Measurements from ENCODE around the gene ANKRD9.

The ANKRD9 gene

GRCh38 chr14:102503641-102504327 lies 5.8 kb downstream of the ANKRD9 start:
- no peak overlapping the region for H3K27ac ChIP-seq (ENCODE audit: low read length)

GRCh38 chr14:102502571-102502970 lies 7.0 kb downstream of the ANKRD9 start:
- ATAC-seq (ENCODE audit: insufficient read depth, low read depth) (no peak), DNase-seq (no peak)
- Histone ChIP-seq H3K36me3 (ENCODE audit: insufficient read depth, low read length) (peaks cover 12% of the 10 kb centered on the region), H3K79me2 (ENCODE audit: insufficient read depth, low read length) (no peaks in the 10 kb centered on the region), H3K4me1 (ENCODE audit: insufficient read depth, low read length) (no peaks in the 10 kb centered on the region), H3K9ac (ENCODE audit: low read depth, low read length) (no peak overlapping the region), H2AFZ (ENCODE audit: low read depth, low read length) (no peak overlapping the region), H3K9me3 (ENCODE audit: insufficient read depth, low read length, severe bottlenecking) (no peaks in the 10 kb centered on the region), H3K27ac (ENCODE audit: low read length) (no peak overlapping the region), H3K4me2 (ENCODE audit: insufficient read depth, low read length) (no peak overlapping the region), H4K20me1 (ENCODE audit: insufficient read depth, low read length) (no peaks in the 10 kb centered on the region; the same call in 1 of the 2 replicates), H3K4me3 (ENCODE audit: low read depth in 1 of 2, low read length in 2 of 2) (no peak overlapping the region), H3K27me3 (ENCODE audit: insufficient read depth, low read length, poor library complexity) (no peaks in the 10 kb centered on the region)
- TF ChIP-seq EZH2 (IDR thresholded peaks at IDR 0.05; ENCODE audit: borderline replicate concordance, low read depth, low read length, severe bottlenecking): no peak
- no peak for TF ChIP-seq CTCF (IDR thresholded peaks at IDR 0.05; ENCODE audit: borderline replicate concordance, extremely low read depth, low read length, poor library complexity, severe bottlenecking)

More at GRCh38 chr14:102503641-102504327, 5.8 kb downstream of the ANKRD9 start:
- Histone ChIP-seq H3K9ac (ENCODE audit: low read depth, low read length) (no peak overlapping the region), H3K79me2 (ENCODE audit: insufficient read depth, low read length) (no peaks in the 10 kb centered on the region), H2AFZ (ENCODE audit: low read depth, low read length) (no peak overlapping the region), H3K36me3 (ENCODE audit: insufficient read depth, low read length) (peaks cover 4% of the 10 kb centered on the region), H3K4me3 (ENCODE audit: low read depth in 1 of 2, low read length in 2 of 2) (no peak overlapping the region), H3K9me3 (ENCODE audit: insufficient read depth, low read length, severe bottlenecking) (no peaks in the 10 kb centered on the region), H3K27me3 (ENCODE audit: insufficient read depth, low read length, poor library complexity) (no peaks in the 10 kb centered on the region), H4K20me1 (ENCODE audit: insufficient read depth, low read length) (no peaks in the 10 kb centered on the region; the same call in 1 of the 2 replicates), H3K4me2 (ENCODE audit: insufficient read depth, low read length) (no peak overlapping the region), H3K4me1 (ENCODE audit: insufficient read depth, low read length) (no peaks in the 10 kb centered on the region)
- TF ChIP-seq EZH2 (IDR thresholded peaks at IDR 0.05; ENCODE audit: borderline replicate concordance, low read depth, low read length, severe bottlenecking): no peak
- TF ChIP-seq CTCF (IDR thresholded peaks at IDR 0.05; ENCODE audit: borderline replicate concordance, extremely low read depth, low read length, poor library complexity, severe bottlenecking): no peak
- ATAC-seq (ENCODE audit: insufficient read depth, low read depth) (no peak), DNase-seq (no peak)

GRCh38 chr14:102501751-102502315 lies 7.7 kb downstream of the ANKRD9 start:
- no peak overlapping the region for H2AFZ ChIP-seq (ENCODE audit: low read depth, low read length)

More at GRCh38 chr14:102501751-102502315, 7.7 kb downstream of the ANKRD9 start:
- no peaks in the 10 kb centered on the region for H3K27me3 ChIP-seq (ENCODE audit: insufficient read depth, low read length, poor library complexity)
- TF ChIP-seq EZH2 (IDR thresholded peaks at IDR 0.05; ENCODE audit: borderline replicate concordance, low read depth, low read length, severe bottlenecking) (no peak), CTCF (IDR thresholded peaks at IDR 0.05; ENCODE audit: borderline replicate concordance, extremely low read depth, low read length, poor library complexity, severe bottlenecking) (peak; percentile 38)
- no peak overlapping the region for H3K4me2 ChIP-seq (ENCODE audit: insufficient read depth, low read length)
- ATAC-seq (ENCODE audit: insufficient read depth, low read depth) (no peak), DNase-seq (no peak)
- no peak overlapping the region for H3K4me3 ChIP-seq (ENCODE audit: low read depth in 1 of 2, low read length in 2 of 2)
- no peak overlapping the region for H3K27ac ChIP-seq (ENCODE audit: low read length)
- H3K9me3 ChIP-seq (ENCODE audit: insufficient read depth, low read length, severe bottlenecking): no peaks in the 10 kb centered on the region
- H3K79me2 ChIP-seq (ENCODE audit: insufficient read depth, low read length): no peaks in the 10 kb centered on the region
- peaks cover 12% of the 10 kb centered on the region for H3K36me3 ChIP-seq (ENCODE audit: insufficient read depth, low read length)
- H3K4me1 ChIP-seq (ENCODE audit: insufficient read depth, low read length): no peaks in the 10 kb centered on the region
- no peaks in the 10 kb centered on the region; the same call in 1 of the 2 replicates for H4K20me1 ChIP-seq (ENCODE audit: insufficient read depth, low read length)
- H3K9ac ChIP-seq (ENCODE audit: low read depth, low read length): no peak overlapping the region

Data from DND-41 (cell line).